Ovary (tissue), 3 donors: ENCODE data around the gene TAS2R60.

Experiments
- CTCF ChIP-seq, 3 donors: fragments of 450-650 bp in 2 of 3; fragments of 200-600 bp in 1 of 3; IDR thresholded peaks; one replicate each; pipeline versions ENCODE4 v1.5.1 to v1.8.0; 2016 to 2022; ENCODE audit warnings: antibody characterized with exemption in 3 of 3, mild to moderate bottlenecking in 1 of 3
- EP300 ChIP-seq: sonication (generic); formaldehyde crosslinking; IDR thresholded peaks from one replicate; pipeline ENCODE4 v1.6.1; 2017; ENCODE audit warnings: antibody characterized with exemption
- POLR2A ChIP-seq: fragments of 450-650 bp; IDR thresholded peaks from one replicate; pipeline ENCODE4 v1.6.1; 2017; ENCODE audit warnings: antibody characterized with exemption, mild to moderate bottlenecking, moderate library complexity
- donor health status: DM: no; HTN: no; CAD: no.

GRCh38 chr7:143458681-143459080 is 15.4 kb downstream of the TAS2R60 start:
- TF ChIP-seq CTCF (IDR thresholded peaks at IDR 0.05) (no peak), POLR2A (no peak), EP300 (no peak)
